ENCODE measurements around the gene ADAM23. TPM values are rescaled to one million over a fixed set of nuclear protein-coding genes. Genes with fewer than 3 reads are reported as not detected.

ADAM23 gene
- total RNA-seq, 1 donor, result under 0.01 TPM

- Histone ChIP-seq H3K27me3 (ENCODE audit: insufficient read depth, low read length) (no peaks in the 10 kb centered on the region), H3K79me2 (ENCODE audit: insufficient read depth, low read length) (no peaks in the 10 kb centered on the region), H3K36me3 (ENCODE audit: insufficient read depth, low read length) (no peaks in the 10 kb centered on the region), H2AFZ (ENCODE audit: low read length) (no peak overlapping the region), H3K9me3 (ENCODE audit: low read depth, low read length) (no peaks in the 10 kb centered on the region), H3K4me1 (ENCODE audit: insufficient read depth, low read length) (no peaks in the 10 kb centered on the region), H4K20me1 (ENCODE audit: insufficient read depth, low read length) (no peaks in the 10 kb centered on the region), H3K27ac (ENCODE audit: low read depth, low read length) (no peak overlapping the region), H3K4me2 (ENCODE audit: insufficient read depth, low read length) (no peak overlapping the region), H3K4me3 (ENCODE audit: insufficient read depth, low read length) (no peak overlapping the region)
- DNase-seq (ENCODE audit: insufficient read length, low spot score, missing footprints), result no peak
- no peak for TF ChIP-seq CTCF (IDR thresholded peaks at IDR 0.05; ENCODE audit: extremely low read depth, low read depth, low read length)
These were observed 213.8 kb downstream of the ADAM23 start for GRCh38 chr2:206657087-206657486.

- Histone ChIP-seq H4K20me1 (ENCODE audit: insufficient read depth, low read length) (no peaks in the 10 kb centered on the region), H3K4me2 (ENCODE audit: insufficient read depth, low read length) (no peak overlapping the region), H3K36me3 (ENCODE audit: insufficient read depth, low read length) (no peaks in the 10 kb centered on the region), H3K27me3 (ENCODE audit: insufficient read depth, low read length) (no peaks in the 10 kb centered on the region), H2AFZ (ENCODE audit: low read length) (no peak overlapping the region), H3K9me3 (ENCODE audit: low read depth, low read length) (no peaks in the 10 kb centered on the region), H3K79me2 (ENCODE audit: insufficient read depth, low read length) (no peaks in the 10 kb centered on the region), H3K4me3 (ENCODE audit: insufficient read depth, low read length) (no peak overlapping the region), H3K4me1 (ENCODE audit: insufficient read depth, low read length) (no peaks in the 10 kb centered on the region), H3K27ac (ENCODE audit: low read depth, low read length) (no peak overlapping the region)
- TF ChIP-seq CTCF (IDR thresholded peaks at IDR 0.05; ENCODE audit: extremely low read depth, low read depth, low read length), result no peak
- no peak for DNase-seq (ENCODE audit: insufficient read length, low spot score, missing footprints)
These were observed 221.9 kb downstream of the ADAM23 start for GRCh38 chr2:206665251-206665650.

Other genes with a start within 250 kb of the ADAM23 start
- 9.1 and 12.7 TPM in 2 replicates for gene ZDBF2, start 168.9 kb upstream of the ADAM23 start, total RNA-seq
- not detected in 2 replicates for gene FAM237A, start 199.0 kb downstream of the ADAM23 start, total RNA-seq